GM12878 (cell line): ENCODE results near the gene SMIM35. TPM values are rescaled to one million over a fixed set of nuclear protein-coding genes. Genes with fewer than 3 reads are reported as not detected.

Experiments
- BACH1 ChIP-seq: fragments of 450-650 bp; IDR thresholded peaks from 2 replicates; pipeline ENCODE4 v1.6.1; 2017; ENCODE audit warnings: mild to moderate bottlenecking, borderline replicate concordance
- BCL11A ChIP-seq: IDR thresholded peaks from 2 replicates; pipeline ENCODE4 v1.6.1; 2011; ENCODE audit warnings: low read depth, low read length
- BRCA1 ChIP-seq: IDR thresholded peaks from 2 replicates; pipeline ENCODE4 v1.6.1; 2011; ENCODE audit warnings: low read depth, low read length, improper control_type of control experiment
- CBFB ChIP-seq: IDR thresholded peaks from 2 replicates; pipeline ENCODE4 v1.6.1; 2016; ENCODE audit warnings: antibody characterized with exemption, low read depth
- CEBPB ChIP-seq, 2 experiments: fragments of 150-350 bp in 1 of 2; IDR thresholded peaks; 2 replicates each; pipeline ENCODE4 v1.6.1; 2012 to 2014; ENCODE audit warnings: low read depth in 2 of 2, low read length in 2 of 2, borderline replicate concordance in 1 of 2, inconsistent platforms in 1 of 2
- CHD1 ChIP-seq: IDR thresholded peaks from 2 replicates; pipeline ENCODE4 v1.6.1; 2012; ENCODE audit warnings: low read depth, low read length, improper control_type of control experiment
- FOS ChIP-seq: IDR thresholded peaks from 3 replicates; pipeline ENCODE4 v1.6.1; 2011; ENCODE audit warnings: borderline replicate concordance; ENCODE audit not compliant: insufficient read length; ENCODE audit errors: extremely low read depth
- GABPA ChIP-seq: IDR thresholded peaks from 2 replicates; pipeline ENCODE4 v1.6.1; 2014; ENCODE audit warnings: antibody characterized with exemption, low read depth, mild to moderate bottlenecking, inconsistent platforms
- IKZF1 ChIP-seq: fragments of 450-650 bp; conservative IDR thresholded peaks from 2 replicates; pipeline ENCODE4 v1.6.1; 2017; ENCODE audit warnings: antibody characterized with exemption, mild to moderate bottlenecking
- IKZF2 ChIP-seq, 2 experiments: fragments of 450-650 bp; IDR thresholded peaks; 2 replicates each; pipeline ENCODE4 v1.6.1; 2017; ENCODE audit warnings: mild to moderate bottlenecking in 2 of 2, moderate library complexity in 2 of 2
- JUNB ChIP-seq: IDR thresholded peaks from 2 replicates; pipeline ENCODE4 v1.6.1; 2016; ENCODE audit warnings: antibody characterized with exemption, mild to moderate bottlenecking
- JUND ChIP-seq: IDR thresholded peaks from 2 replicates; pipeline ENCODE4 v1.6.1; 2012; ENCODE audit warnings: low read depth, mild to moderate bottlenecking, low read length, improper control_type of control experiment, moderate library complexity
- KLF5 ChIP-seq: fragments of 450-650 bp; IDR thresholded peaks from 2 replicates; pipeline ENCODE4 v1.6.1; 2014; ENCODE audit warnings: mild to moderate bottlenecking; ENCODE audit not compliant: partially characterized antibody
- MTA3 ChIP-seq: IDR thresholded peaks from 2 replicates; pipeline ENCODE4 v1.6.1; 2012; ENCODE audit warnings: low read length, inconsistent platforms, borderline replicate concordance
- MYC ChIP-seq: IDR thresholded peaks from 2 replicates; pipeline ENCODE4 v1.6.1; 2011; ENCODE audit warnings: mild to moderate bottlenecking, low read length, moderate library complexity, inconsistent platforms; ENCODE audit not compliant: insufficient read depth, insufficient replicate concordance, insufficient read length, severe bottlenecking
- NFYB ChIP-seq: IDR thresholded peaks from 2 replicates; pipeline ENCODE4 v1.6.1; 2011; ENCODE audit warnings: low read depth, mild to moderate bottlenecking, low read length, improper control_type of control experiment, moderate library complexity; ENCODE audit not compliant: insufficient read depth
- NRF1 ChIP-seq: conservative IDR thresholded peaks from 2 replicates; pipeline ENCODE4 v1.6.1; 2011; ENCODE audit warnings: mild to moderate bottlenecking, low read depth, low read length, improper control_type of control experiment
- PBX3 ChIP-seq: IDR thresholded peaks from 2 replicates; pipeline ENCODE4 v1.6.1; 2011; ENCODE audit warnings: mild to moderate bottlenecking, low read depth, low read length, moderate library complexity; ENCODE audit not compliant: insufficient replicate concordance
- PKNOX1 ChIP-seq: fragments of 450-650 bp; IDR thresholded peaks from 2 replicates; pipeline ENCODE4 v1.6.1; 2016; ENCODE audit warnings: mild to moderate bottlenecking
- RB1 ChIP-seq: fragments of 450-650 bp; formaldehyde crosslinking; IDR thresholded peaks from 2 replicates; pipeline ENCODE4 v1.6.1; 2017; ENCODE audit warnings: mild to moderate bottlenecking, borderline replicate concordance
- RUNX3 ChIP-seq: IDR thresholded peaks from 2 replicates; pipeline ENCODE4 v1.6.1; 2012; ENCODE audit warnings: low read length, inconsistent platforms
- SMC3 ChIP-seq: IDR thresholded peaks from 2 replicates; pipeline ENCODE4 v1.6.1; 2011; ENCODE audit warnings: low read length, improper control_type of control experiment, borderline replicate concordance
- SP1 ChIP-seq: IDR thresholded peaks from one replicate; pipeline ENCODE4 v1.6.1; 2011; ENCODE audit warnings: low read depth, low read length
- SREBF2 ChIP-seq: IDR thresholded peaks from 2 replicates; pipeline ENCODE4 v1.6.1; 2012; ENCODE audit warnings: mild to moderate bottlenecking, low read length
- STAT1 ChIP-seq: fragments of 450-650 bp; conservative IDR thresholded peaks from 2 replicates; pipeline ENCODE4 v1.6.1; 2014; ENCODE audit warnings: antibody characterized with exemption, mild to moderate bottlenecking
- TARDBP ChIP-seq: IDR thresholded peaks from 2 replicates; pipeline ENCODE4 v1.6.1; 2016; ENCODE audit warnings: borderline replicate concordance
- USF1 ChIP-seq: IDR thresholded peaks from 2 replicates; pipeline ENCODE4 v1.6.1; 2011; ENCODE audit warnings: borderline replicate concordance, low read depth, mild to moderate bottlenecking, moderate library complexity, mixed read lengths, low read length; ENCODE audit not compliant: insufficient read depth; ENCODE audit errors: extremely low read length
- WRNIP1 ChIP-seq: IDR thresholded peaks from 2 replicates; pipeline ENCODE4 v1.6.1; 2011; ENCODE audit warnings: low read depth, low read length, improper control_type of control experiment, borderline replicate concordance
- YBX1 ChIP-seq: fragments of 450-650 bp; IDR thresholded peaks from 2 replicates; pipeline ENCODE4 v1.6.1; 2016; ENCODE audit warnings: antibody characterized with exemption
- ZSCAN29 ChIP-seq: fragments of 450-650 bp; IDR thresholded peaks from 2 replicates; pipeline ENCODE4 v1.6.1; 2017; ENCODE audit warnings: mild to moderate bottlenecking, moderate library complexity
- polyA plus RNA-seq, 11 experiments: library from polyadenylated mRNA; depleted of rRNA in 4 of 11; unstranded in 6 of 11; stranded (reverse) in 5 of 11; fragments of >200 nt; fragmentation: Nextera tagmentation in 4 of 11; fragmentation: Illumina TruSeq in 1 of 11; extraction: Ambion mirVana in 4 of 11; extraction: Trizol in 1 of 11; gene quantifications; 1 replicate in 1 of 11; 2 replicates in 10 of 11; pipeline versions ENCODE4 v1.2.1 to v1.2.3, GENCODE V29; 2011 to 2016; ENCODE audit warnings: inconsistent platforms in 2 of 11, missing spikeins in 2 of 11, low read depth in 1 of 11
- total RNA-seq, 4 experiments: library from RNA; depleted of rRNA in 3 of 4; stranded (reverse); fragments of >200 nt in 3 of 4; fragmentation: Illumina TruSeq in 1 of 4; extraction: Trizol in 1 of 4; gene quantifications; 2 replicates each; pipeline versions ENCODE4 v1.2.1 to v1.2.3, GENCODE V29; 2013 to 2021

The SMIM35 gene
- total and polyA plus RNA-seq, 10 of the 15 experiments (the other 5 are each of a cell fraction or from before 2014, with no cell fraction given), result 0.02 to 1.1 (median 0.05) TPM; not detected in 5

- TF ChIP-seq PBX3, result no peak
- no peak for TF ChIP-seq KLF5
- TF ChIP-seq SP1, result no peak
- 0 out of 2 replicates have a peak, but pooled peaks have one; percentile 2 for TF ChIP-seq PKNOX1
- no peak for TF ChIP-seq CEBPB (IDR thresholded peaks at IDR 0.05; ENCODE audit: borderline replicate concordance in 1 of 2, low read depth in 2 of 2, low read length in 2 of 2)
- no peak for TF ChIP-seq FOS
- no peak for TF ChIP-seq RB1
- no peak for TF ChIP-seq JUND
- TF ChIP-seq STAT1, result no peak
- no peak for TF ChIP-seq YBX1
- TF ChIP-seq NFYB, result no peak
- no peak; a peak in 1 of 4 replicates for TF ChIP-seq IKZF2 (IDR thresholded peaks at IDR 0.05)
- peak; percentile 28; the same call in 1 of the 2 replicates for TF ChIP-seq IKZF1
- TF ChIP-seq SREBF2, result no peak
- TF ChIP-seq JUNB, result peak; percentile 86
- TF ChIP-seq TARDBP, result no peak
- TF ChIP-seq BACH1, result no peak
- TF ChIP-seq MYC, result no peak
- no peak for TF ChIP-seq NRF1
- no peak for TF ChIP-seq CBFB
- TF ChIP-seq BCL11A, result no peak
- TF ChIP-seq USF1, result no peak
- TF ChIP-seq WRNIP1, result no peak
- 0 out of 2 replicates have a peak, but pooled peaks have one; percentile 7 for TF ChIP-seq SMC3
- TF ChIP-seq CHD1, result no peak
- no peak for TF ChIP-seq MTA3
- TF ChIP-seq RUNX3, result peak; percentile 69
- TF ChIP-seq ZSCAN29, result no peak
- no peak for TF ChIP-seq BRCA1
- TF ChIP-seq GABPA, result no peak
Observed at GRCh38 chr11:118051611-118052461, 34.9 kb downstream of the SMIM35 start (continued).
